GM21619 (cell line): Measurements from ENCODE around the gene LCE6A.
A peak's percentile ranks its signal among the peaks of the same experiment; 100 is the strongest.

Experiments
- ATAC-seq: cut with Tn5 transposase; IDR thresholded peaks from one replicate; pipeline ENCODE4 v1.9.1; 2021; ENCODE audit not compliant: unreplicated experiment

The LCE6A gene

DNA sequence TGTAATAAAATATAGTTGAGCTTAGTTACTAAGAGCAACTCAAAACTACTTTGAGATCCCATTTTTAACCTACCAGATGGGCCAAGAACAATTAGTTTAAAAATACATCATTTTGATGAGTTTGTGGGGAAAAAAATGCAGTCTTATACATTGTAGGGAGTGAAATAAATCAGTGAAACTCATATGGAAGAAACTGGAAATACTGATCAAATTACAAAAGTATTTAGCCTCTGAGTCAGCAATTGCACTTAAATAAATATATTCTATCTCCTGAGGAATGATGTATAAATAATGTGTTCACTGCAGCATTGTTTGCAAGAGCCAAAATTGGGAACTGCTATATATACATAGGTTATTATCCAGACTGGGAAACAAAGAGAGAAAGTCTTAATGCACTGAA, 30.8 kb downstream of the LCE6A start:
- ATAC-seq: no peak

DNA sequence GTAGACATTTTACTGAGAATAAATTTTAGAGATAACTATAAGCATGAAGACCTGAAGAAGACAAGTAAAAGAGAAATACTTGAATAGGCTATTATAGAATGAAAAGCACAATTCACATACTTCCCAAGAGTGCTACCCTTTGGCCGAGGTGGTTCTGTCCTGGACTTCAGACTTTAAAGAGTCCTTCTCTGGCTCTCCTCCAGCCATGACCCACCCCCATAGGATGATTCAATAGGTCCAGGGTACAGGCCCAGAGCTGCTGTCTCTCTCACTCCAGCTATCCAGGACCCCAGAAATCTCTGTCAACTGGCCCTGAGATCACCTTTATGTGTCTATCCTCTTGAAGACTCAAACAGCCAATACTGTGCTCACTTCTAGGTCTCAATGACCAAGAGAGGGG, 34.2 kb downstream of the LCE6A start:
- no peak for ATAC-seq

DNA sequence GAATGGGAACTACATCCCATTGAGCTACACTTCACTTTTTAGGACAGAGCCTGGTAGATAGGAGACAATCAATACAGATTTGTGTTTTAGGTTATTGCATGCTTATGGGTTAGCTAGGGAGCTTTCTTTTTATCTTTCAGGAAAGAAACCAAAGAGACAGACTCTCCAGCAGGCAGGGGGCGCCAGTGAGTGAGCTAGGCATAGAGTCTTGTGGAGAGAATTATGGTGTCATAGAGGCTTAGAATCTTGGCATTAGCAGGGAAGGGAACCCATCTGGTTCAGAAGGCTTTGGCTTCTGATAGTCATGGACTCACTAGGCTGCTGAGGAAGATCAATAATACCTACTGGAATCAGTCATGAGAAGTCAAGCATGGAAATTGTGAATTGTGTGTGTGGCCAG, 35.4 kb downstream of the LCE6A start, which contains the start of gene SMCP:
TSS of gene SMCP (plus strand) at position 281 of the 400 bp plus-strand sequence. CDS start 6,101 bp downstream, outside the sequence.
- ATAC-seq: no peak

DNA sequence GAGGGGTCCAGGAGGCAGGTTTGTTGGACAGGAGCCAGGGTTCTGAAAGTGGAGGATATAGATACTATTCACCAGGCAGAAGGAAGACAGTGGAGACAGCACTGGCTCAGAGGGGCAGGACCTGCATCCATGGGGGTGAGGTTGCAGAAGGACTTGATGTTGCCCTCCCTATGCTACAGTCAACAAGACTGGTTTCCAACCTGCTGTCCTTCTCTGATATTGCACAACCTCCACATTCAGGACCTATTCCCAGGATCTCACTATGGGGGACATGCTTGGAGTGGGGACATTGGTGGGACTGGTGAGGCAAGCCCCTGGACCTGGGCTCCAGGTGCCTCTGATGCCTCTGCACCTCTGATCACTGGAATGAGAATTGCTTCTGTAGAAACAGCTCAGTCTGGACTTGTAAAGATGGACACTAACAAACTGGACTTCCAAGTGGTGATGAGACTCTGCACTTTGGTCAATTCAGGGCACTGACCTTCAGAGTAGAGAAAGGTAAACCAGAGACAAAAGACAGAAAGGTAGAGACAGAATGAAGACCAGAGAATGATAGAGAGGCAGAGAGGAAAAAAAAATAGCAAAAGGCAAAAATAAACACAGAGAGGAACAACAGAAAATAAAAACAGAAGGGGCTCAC, 37.0 kb downstream of the LCE6A start:
- no peak for ATAC-seq

DNA sequence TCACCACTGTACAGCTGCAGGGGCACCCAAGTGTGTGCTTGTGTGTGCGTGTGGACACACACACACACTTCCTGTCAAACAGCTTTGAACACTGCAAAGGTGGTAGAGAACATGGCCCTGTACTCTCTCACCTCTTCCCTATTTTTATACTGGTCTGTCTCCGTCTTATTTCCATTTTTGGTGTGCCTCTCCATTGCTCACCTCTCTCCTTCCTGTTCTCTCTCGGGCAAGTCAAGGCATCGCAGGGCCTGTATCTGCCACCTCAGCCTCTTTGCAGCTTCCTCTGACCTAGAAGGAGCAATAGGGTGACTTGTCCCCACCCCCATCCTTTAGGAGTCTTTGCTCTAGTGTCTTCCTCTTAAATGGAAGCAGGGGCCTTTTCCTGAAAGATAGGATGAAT, 37.7 kb downstream of the LCE6A start:
- ATAC-seq: no peak

DNA sequence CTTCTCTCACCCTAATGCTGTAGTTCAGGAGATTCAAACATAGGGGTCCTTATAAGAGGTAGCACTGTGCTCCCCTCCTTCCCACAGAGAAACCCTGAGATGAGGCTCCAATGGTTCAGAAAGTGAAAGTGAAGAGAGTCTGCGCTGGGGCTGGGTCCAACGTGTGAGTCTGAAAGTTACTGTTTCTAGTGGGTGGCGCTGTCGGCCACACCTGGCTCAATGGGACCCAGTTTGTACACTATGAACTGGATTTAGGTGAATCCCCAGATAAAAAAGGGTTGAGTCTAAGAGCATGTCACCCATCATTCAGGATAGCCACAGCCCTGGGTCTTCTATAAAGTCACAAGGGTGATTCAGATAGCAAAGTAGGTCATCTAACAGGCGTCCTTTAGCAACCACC, 38.3 kb downstream of the LCE6A start:
- ATAC-seq: peak; percentile 54

DNA sequence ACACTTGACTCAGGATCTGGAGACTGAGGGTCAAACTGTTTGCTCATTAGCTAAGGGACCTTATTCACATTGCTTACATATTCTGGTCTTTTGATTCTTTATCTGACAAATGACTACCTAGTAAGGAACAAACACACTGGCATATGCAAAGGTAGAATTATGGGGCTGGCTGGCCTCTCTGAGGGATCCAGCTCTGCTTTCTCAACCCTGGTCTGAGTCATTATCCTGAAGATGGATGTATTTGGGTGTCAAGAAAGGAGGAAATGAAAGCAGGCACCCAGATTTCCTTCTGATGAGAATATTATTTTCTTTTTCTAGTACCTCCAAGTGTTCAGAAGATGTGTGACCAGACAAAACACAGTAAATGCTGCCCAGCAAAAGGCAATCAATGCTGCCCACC, 41.4 kb downstream of the LCE6A start:
- no peak for ATAC-seq

DNA sequence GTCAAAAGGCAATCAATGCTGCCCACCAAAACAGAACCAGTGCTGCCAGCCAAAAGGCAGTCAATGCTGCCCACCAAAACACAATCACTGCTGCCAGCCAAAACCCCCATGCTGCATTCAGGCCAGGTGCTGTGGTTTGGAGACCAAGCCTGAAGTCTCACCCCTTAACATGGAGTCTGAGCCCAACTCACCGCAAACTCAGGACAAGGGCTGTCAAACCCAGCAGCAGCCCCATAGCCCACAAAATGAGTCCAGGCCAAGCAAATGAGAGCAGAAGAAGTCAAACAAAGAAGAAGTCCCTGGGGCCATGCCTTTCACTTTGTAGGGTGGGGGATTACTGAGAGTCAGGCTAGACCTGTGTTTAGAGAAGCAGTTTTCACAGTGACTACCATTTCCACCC, 41.9 kb downstream of the LCE6A start:
- no peak for ATAC-seq

DNA sequence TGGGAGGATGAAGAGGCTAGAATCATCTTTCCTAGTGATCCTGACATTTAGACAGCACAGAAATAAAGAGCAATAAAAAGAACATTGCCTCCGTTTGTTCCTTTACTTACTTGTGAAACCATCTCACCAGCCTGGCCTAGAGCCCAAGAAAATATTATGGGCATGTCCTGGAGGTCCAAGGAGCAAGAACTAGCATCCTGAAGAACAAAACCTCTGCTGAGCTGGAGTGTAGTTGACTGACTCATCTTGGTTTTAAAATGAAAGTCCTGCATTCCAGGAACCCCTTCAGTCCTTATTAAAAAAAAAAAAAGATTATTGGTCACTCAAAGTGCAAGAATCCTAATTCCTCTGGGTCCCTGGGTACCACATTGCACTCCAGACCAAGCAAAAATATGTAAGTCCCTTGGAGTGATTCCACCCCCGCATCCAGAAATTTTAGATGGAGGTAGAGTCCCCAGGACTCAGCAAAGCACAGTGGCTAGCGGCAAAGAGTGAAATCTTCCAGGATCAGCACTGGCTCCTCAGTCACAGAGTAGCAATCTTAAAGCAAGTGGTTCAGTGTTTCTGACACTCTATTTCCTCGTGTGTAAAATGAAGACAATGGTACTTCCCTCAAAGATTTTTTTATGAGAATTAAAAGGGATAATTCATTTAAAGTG, 42.4 kb downstream of the LCE6A start:
- ATAC-seq: no peak

DNA sequence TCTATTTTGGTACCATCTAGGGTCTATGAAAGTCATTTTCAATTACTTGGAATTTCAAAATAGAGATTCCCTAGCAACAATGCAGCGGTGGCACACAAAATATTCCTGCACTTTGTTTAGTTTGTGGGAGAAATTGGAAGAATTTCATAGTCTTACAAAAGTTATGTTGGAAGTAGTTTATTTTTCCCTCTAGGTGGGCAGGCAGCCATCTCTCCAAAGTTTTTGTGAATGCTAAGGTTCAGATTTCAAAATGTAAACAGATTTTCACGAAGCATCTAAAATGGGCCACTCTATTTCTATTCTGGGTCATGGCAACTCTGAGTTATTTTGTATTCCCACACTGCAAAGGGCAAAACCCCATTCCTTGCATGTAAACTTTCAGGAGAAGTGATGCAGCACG, 43.4 kb downstream of the LCE6A start:
- no peak for ATAC-seq

DNA sequence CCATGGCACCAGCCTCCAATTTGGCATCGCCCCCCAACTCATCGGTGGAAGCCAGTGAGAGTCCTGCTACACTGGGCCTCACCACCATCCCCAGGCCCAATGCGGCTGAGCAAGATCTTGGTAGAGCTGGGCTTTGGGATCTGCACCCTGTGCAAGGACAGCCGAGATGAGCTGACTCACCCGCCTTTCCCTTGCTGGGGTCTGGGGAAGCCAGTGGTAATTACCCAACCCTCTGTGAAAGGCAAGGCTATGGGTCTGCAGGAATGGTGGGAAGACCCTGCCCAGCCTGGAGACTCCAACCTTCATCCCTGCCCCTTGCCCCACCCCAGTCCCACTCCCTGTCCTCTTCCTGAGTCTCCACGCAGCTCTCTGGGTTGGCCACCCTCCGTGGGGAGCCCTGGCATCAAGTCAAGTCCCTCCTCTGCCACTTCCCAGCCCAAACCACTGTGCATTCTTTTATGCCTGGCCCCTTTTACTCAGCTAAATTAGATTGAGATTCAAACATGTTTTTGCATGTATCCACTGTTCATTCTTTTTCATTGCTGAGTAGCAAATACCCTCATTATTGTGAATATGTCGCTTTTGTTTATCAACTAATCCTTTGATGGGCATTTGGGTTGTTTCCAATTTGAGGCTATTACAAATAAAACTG, 44.2 kb downstream of the LCE6A start:
- ATAC-seq: no peak

DNA sequence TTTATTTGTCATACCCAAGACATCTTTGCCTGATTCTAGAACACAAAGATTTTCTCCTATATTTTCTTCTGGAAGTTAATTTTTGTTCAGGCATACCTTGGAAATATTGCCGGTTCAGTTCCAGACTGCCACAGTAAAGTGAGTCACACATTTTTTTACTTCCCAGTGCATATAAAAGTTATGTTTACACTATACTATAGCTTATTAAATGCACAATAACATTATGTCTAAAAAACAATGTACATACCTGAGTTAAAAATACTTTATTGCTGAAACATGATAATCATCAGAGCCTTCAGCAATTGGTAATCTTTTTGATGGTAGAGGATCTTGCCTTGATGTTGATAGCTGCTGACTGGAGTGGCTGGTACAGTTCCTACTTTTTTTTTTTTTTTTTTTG, 45.5 kb downstream of the LCE6A start:
- ATAC-seq: no peak
